H1 (cell line): Measurements from ENCODE around the gene CHI3L1. TPM values are rescaled to one million over a fixed set of nuclear protein-coding genes. Genes with fewer than 3 reads are reported as not detected.

Experiments used
- CREB1 ChIP-seq: IDR thresholded peaks from 2 replicates; pipeline ENCODE4 v1.6.1; 2012; ENCODE audit warnings: inconsistent platforms
- polyA plus RNA-seq, 7 experiments: library from polyadenylated mRNA; depleted of rRNA in 3 of 7; stranded (reverse) in 5 of 7; unstranded in 2 of 7; fragments of >200 nt in 5 of 7; fragments of 200-250 nt in 2 of 7; gene quantifications; 1 replicate in 5 of 7; 2 replicates in 1 of 7; 4 replicates in 1 of 7; pipeline versions ENCODE4 v1.2.1 to v1.2.3, GENCODE V29; 2011 to 2013; ENCODE audit warnings: missing spikeins in 2 of 7, mixed read lengths in 2 of 7
- total RNA-seq: library from RNA; stranded (reverse); fragmentation: NEBNext Ultra II Directional; extraction: Animal tissue kit (Norgen Biotek cat#: 25700); gene quantifications from 2 replicates; pipeline ENCODE4 v1.2.1, GENCODE V29; 2021

CHI3L1 gene
- total and polyA plus RNA-seq, 2 of the 8 experiments (the other 6 are each of a cell fraction or from before 2014, with no cell fraction given), result 1.0 TPM; not detected in 1

DNA sequence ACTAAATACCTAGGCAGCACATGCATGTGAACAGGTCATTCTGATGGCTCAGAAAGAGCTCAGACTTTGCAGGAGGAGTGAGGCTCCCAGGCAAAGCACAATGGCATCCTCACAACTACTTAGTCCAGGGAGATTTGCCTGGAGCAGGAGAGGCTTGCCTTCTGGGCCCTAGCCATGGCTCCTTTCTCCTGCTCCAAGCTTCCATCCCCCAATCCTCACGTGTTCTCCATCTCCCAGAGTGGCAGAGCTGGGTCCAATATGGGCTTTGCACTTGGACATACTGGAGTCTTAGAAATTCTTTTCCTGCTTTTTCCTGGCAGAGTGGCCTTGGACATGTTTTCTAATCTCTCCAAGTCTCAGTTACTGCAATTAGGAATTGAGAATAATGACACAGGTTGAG, 26.7 kb downstream of the CHI3L1 start (continued):
- no peak for TF ChIP-seq CREB1
